GM21619 (cell line): ENCODE measurements around the gene KLHDC8A.
"Not testable (repeated sequence)": the region's sequence is repeated elsewhere in the genome, so short reads cannot be mapped to it uniquely, and the experiment has no call there.

Experiments used
- ATAC-seq: cut with Tn5 transposase; IDR thresholded peaks from one replicate; pipeline ENCODE4 v1.9.1; 2021; ENCODE audit not compliant: unreplicated experiment

The KLHDC8A gene

DNA sequence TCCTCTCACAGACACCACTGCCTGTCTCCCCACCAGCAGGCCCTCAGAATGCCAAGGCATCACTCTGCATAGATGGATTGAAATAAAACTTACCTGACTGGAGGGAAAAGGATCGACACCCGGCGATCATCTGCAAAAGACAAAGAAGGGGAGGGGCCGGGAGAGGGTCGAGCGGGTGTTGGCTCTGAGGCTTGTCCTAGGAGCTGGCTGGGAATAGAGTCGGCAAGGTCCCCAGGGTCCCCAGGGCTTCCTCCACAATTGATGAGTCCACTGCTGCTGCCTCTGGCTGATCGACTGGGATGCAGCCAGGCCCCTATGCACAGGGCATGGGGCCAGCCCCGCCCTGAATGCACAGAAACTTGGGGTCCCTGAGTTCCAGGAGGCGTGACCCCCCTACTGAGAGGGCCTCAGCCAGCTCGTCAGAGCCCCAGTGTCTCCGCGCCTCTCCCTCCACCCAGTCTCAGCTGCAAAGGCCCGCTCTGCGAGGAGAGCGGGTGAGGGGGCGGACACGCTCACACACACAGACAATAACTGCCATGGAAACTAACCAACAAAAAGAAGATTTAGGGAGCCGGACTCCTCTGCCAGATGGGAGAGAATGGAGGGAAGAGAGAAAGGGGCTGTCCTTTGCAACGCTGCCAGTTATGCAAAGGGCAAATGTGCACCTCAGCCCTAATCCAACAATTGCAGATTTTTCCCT is at the start of gene KLHDC8A:
TSS of gene KLHDC8A (minus strand) at position 483 of the 700 bp plus-strand sequence. CDS start 13,318 bp downstream, outside the sequence.
- no peak for ATAC-seq

DNA sequence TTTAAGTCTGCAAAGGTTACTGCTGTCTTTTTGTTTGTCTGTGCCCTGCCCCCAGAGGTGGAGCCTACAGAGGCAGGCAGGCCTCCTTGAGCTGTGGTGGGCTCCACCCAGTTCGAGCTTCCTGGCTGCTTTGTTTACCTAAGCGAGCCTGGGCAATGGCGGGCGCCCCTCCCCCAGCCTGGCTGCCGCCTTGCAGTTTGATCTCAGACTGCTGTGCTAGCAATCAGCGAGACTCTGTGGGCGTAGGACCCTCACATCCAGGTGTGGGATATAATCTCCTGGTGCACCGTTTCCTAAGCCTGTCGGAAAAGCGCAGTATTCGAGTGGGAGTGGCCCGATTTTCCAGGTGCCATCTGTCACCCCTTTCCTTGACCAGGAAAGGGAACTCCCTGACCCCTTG is 49.5 kb upstream of the KLHDC8A start:
- not testable (repeated sequence) for ATAC-seq

DNA sequence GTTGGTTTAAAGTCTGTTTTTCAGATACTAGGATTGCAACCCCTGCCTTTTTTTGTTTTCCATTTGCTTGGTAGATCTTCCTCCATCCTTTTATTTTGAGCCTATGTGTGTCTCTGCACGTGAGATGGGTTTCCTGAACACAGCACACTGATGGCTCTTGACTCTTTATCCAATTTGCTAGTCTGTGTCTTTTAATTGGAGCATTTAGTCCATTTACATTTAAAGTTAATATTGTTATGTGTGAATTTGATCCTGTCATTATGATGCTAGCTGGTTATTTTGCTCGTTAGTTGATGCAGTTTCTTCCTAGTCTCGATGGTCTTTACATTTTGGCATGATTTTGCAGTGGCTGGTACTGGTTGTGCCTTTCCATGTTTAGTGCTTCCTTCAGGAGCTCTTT is 47.8 kb upstream of the KLHDC8A start:
- not testable (repeated sequence) for ATAC-seq

GRCh38 chr1:205398586-205398985 is 41.9 kb upstream of the KLHDC8A start:
- no peak for ATAC-seq

DNA sequence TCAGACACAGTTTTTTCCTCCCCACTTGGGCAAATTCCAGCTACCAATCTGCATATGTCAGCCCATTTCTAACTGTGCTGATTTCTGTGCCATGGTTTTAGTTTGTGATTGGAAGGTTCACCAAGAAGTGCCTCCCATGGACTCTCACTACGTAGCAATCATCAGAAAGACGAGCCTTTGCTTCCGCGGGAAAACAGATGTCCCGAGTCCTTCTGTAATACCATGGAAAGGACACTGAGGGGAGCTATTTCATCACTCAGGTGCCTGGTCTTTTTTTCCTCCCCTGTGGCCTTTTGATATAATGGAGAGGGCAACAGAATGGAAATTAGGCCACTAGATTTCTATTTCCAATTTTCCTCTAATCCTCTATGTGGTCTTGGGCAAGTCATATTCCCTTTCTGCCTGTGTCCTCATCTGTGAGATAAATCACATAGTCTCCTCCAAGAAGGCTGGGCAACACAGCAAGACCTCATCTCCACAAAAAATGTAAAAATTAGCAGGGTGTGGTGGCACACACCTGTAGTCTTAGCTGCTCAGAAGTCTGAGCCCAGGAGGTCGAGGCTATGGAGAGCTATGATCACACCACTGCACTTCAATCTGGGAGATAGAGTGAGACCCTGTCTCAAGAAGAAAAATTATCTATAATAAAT is 40.4 kb upstream of the KLHDC8A start:
- ATAC-seq, result no peak

- ATAC-seq, result no peak
Observed at GRCh38 chr1:205395616-205396015, 38.9 kb upstream of the KLHDC8A start.

DNA sequence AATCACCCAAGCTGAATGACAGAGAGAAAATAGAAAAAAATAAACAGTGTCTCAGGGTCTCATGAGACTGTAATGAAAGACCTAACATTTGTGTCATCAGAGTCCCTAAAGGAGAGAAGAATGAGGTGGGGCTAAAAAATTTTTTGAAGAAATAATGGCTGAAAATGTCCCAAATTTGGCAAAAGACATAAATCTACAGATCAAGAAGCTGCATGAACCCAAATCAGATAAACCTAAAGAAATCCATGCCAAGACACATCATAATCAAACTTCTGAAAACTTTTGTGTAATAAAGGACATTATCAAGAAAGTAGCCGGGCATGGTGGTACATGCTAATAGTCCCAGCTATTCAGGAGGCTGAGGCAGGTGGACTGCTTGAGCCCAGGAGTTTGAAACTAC is 35.9 kb upstream of the KLHDC8A start:
- no peak for ATAC-seq

DNA sequence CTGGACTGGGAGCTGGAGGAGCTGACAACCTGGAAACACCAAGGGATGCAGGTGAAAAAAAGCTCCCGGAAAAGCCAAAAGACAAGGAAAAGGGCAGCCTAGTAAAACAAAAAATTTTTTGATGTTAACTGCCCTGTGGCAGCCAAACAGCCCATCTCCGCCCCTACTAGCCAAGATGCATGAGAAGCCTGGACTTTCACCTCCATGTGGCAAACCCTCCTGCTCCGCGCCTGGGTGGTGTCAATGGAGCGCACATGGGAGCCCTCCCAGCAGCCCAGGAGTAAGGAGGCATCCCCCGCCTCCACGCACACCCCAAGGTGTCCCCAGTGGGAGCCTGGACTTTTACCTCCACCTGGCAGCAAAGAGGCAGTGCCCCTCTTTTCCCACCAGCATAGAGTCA is 34.7 kb upstream of the KLHDC8A start:
- no peak for ATAC-seq

GRCh38 chr1:205387845-205388244 is 31.1 kb upstream of the KLHDC8A start:
- ATAC-seq, result no peak

- not testable (repeated sequence) for ATAC-seq
Observed at GRCh38 chr1:205382990-205383389, 26.3 kb upstream of the KLHDC8A start.

DNA sequence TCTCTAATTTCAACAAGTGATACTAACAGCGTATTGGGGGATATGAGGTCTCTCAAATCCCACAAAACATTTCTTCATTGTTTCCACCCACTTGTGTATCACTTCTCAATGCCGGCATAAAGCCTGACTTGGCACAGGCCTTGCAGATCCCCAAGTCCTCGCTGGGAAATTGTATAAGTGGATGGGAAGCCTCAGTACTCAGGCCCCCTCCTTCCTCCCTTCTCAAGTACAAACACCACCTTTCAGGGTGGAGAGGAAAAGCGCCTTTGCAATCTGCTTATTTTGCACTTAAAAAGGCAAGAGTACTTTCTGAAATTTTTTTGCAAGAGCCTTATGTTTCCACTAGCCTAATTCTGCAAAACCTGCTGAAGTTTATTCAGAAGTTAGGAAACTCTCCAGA is 25.8 kb upstream of the KLHDC8A start:
- no peak for ATAC-seq

GRCh38 chr1:205381305-205381704 is 24.6 kb upstream of the KLHDC8A start:
- ATAC-seq, result no peak

DNA sequence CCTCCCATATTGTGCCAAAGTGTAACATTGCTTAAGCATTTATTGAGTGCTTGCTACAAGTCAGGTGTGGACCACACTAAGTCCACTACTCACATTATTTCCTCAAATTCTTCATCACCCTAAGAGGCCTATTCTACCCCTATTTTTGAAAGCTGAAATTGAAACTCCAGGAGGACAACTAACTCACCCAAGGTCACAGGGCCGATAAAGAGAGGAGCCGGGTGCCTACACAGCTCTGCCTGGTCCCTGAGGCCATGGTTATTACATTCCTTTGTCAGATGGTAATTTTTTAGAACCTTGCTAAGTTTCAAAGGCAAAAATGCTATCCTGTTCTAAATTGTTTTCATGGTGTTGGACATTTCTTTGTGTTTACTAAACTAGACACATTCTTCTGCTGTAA is 24.2 kb upstream of the KLHDC8A start:
- ATAC-seq, result no peak

DNA sequence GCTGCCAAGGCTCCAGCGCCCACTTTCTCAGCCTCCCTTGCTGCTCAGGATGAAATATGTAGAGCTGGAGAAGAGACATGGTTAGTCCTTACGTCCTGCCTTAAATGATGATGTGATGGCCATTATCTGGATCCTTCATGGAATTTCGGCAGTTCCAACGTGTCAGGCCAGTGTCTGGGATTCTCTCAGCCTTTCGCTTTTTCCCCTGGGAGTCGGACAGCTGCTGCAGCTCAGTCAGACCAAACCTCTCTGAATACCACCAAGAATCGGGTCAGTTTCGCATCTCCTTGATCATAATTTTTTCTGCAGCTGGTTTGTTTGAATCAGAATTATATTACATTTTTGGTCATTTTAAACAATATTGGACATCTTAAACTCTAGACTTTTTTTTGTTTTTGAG is 22.3 kb upstream of the KLHDC8A start:
- no peak for ATAC-seq

DNA sequence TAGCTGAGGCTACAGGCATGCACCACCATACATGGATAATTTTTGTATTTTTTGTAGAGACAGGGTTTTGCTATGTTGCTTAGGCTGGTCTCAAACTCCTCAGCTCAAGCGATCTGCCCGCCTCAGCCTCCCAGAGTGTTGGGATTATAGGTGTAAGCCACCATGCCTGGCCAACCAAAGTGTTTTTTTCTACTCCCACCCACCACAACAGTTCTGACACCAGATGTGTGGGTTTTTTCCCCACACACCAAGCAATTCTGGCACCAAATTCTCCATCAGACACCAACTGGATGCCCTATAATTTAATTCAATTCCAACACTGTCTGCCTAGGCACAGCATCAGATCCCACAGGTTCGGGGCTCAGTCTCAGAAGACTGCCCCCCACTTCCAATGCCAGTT is 20.6 kb upstream of the KLHDC8A start:
- no peak for ATAC-seq

GRCh38 chr1:205376739-205377138 is 20.0 kb upstream of the KLHDC8A start:
- no peak for ATAC-seq

DNA sequence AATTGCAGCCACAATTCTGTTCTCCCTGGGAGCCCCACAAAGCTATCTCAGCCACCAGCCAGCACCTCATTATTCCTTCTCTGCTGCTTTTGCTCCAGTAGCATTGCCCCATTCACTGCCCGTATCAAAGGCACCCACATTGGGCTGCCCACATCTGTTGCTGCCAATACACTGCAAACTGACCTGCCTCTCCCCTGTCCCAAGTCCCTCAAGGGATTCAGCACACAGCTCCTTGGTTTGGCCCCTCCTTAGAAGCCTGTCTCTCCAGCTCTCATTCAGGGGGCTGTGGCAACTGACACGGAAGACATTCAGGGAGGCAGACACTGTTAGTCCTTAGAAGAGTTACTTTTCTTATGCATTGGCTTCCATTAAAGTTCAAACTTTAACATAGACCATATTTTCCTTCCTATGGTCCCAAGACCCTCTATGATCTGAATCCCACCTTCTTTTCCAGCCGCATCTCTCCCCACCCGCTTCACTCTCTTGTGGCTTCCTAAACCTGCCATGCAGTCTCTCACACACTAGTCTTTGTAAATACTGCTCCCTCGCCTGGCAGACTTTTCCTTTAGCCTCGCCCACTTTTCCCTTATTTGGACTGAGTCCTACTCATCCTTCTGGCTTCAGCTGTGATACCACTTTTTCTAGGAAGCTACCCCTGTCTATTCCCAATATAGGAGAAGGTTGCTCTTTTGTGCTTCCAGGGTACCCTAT is 19.3 kb upstream of the KLHDC8A start:
- ATAC-seq, result no peak

GRCh38 chr1:205374210-205375078 is 17.7 kb upstream of the KLHDC8A start:
- no peak for ATAC-seq

DNA sequence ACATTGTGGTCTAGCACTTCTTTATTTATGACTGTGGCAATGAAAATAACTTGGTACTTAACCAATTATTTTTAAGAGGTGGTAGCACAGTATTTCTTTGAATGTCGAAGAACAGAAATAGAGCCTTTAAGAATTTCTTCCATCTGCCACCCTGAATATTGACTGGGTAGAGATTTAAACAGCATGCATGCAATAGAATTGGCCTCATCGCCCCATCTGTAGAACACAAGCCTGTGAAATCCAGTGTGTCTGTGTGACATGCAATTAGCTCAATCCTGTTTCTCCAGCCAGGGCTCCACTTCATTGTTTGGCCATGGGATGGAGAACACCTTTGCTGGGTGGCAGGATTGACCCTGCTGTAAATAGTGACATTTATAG is 17.1 kb upstream of the KLHDC8A start:
- no peak for ATAC-seq

DNA sequence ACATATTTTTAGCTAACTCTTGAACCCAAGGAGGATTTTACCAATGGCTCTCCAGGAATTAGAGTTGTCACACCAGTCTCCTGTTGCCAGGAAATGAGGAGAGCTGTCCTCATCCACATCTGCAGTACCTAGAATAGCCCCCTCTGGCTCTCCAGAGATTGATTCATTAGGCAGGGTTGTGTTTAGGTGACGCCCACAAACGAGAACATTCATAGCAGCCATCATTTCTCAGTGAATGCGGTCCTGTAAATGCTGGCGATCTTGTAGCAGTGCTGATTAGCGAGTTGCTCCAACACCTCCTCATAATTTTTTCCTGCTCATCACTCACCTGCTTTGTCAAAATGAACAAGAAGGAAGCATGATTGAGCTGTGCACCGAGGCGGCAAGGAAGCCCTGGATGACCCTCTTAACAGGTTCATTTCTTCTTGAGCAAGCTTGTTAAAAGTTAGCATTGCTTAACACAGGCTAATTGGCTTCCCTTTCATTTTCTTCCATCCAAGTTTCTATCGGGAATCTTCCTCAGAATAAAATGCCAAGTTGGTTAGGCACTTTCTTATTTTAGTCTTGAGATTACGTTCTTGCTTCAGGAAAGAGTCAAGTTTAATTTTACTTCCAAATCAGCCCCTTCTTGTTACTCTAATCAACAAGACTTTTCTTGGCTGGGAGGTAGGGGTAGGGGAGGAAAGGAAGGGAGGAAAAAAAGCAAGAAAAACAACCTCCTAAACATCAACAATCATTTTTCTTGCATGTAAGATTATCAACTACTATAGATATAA is 16.5 kb upstream of the KLHDC8A start:
- ATAC-seq, result no peak
